ENCODE measurements around the gene LMO7.

- TF ChIP-seq EGR1 (IDR thresholded peaks at IDR 0.05) (no peak), ZBTB7A (IDR thresholded peaks at IDR 0.05; ENCODE audit: low read depth) (no peak), EP300 (IDR thresholded peaks at IDR 0.05; ENCODE audit: borderline replicate concordance) (no peak)
- TF ChIP-seq, protein P1, sequence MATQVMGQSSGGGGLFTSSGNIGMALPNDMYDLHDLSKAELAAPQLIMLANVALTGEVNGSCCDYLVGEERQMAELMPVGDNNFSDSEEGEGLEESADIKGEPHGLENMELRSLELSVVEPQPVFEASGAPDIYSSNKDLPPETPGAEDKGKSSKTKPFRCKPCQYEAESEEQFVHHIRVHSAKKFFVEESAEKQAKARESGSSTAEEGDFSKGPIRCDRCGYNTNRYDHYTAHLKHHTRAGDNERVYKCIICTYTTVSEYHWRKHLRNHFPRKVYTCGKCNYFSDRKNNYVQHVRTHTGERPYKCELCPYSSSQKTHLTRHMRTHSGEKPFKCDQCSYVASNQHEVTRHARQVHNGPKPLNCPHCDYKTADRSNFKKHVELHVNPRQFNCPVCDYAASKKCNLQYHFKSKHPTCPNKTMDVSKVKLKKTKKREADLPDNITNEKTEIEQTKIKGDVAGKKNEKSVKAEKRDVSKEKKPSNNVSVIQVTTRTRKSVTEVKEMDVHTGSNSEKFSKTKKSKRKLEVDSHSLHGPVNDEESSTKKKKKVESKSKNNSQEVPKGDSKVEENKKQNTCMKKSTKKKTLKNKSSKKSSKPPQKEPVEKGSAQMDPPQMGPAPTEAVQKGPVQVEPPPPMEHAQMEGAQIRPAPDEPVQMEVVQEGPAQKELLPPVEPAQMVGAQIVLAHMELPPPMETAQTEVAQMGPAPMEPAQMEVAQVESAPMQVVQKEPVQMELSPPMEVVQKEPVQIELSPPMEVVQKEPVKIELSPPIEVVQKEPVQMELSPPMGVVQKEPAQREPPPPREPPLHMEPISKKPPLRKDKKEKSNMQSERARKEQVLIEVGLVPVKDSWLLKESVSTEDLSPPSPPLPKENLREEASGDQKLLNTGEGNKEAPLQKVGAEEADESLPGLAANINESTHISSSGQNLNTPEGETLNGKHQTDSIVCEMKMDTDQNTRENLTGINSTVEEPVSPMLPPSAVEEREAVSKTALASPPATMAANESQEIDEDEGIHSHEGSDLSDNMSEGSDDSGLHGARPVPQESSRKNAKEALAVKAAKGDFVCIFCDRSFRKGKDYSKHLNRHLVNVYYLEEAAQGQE (IDR thresholded peaks at IDR 0.05; ENCODE audit: low read depth) = no peak
Observed at GRCh38 chr13:75612354-75612753, 23.8 kb upstream of the LMO7 start.
